Esophagus (tissue), 2 donors: Measurements from ENCODE around the gene ASTN1. TPM values are rescaled to one million over a fixed set of nuclear protein-coding genes. Genes with fewer than 3 reads are reported as not detected.

Experiments
- H3K27ac ChIP-seq, 2 donors: one replicate each; pipeline ENCODE4 v1.5.1; 2013; ENCODE audit warnings: low read depth in 2 of 2, mild to moderate bottlenecking in 2 of 2, inconsistent platforms in 1 of 2, low read length in 1 of 2, moderate library complexity in 1 of 2
- H3K27me3 ChIP-seq, 2 donors: one replicate each; pipeline ENCODE4 v1.6.1; 2013; ENCODE audit warnings: low read length in 2 of 2, control low read depth in 1 of 2, mild to moderate bottlenecking in 1 of 2; ENCODE audit not compliant: insufficient read depth in 2 of 2, control insufficient read depth in 1 of 2
- H3K36me3 ChIP-seq, 2 donors: one replicate each; pipeline ENCODE4 v1.6.1; 2013; ENCODE audit warnings: low read length in 1 of 2; ENCODE audit not compliant: control insufficient read depth in 2 of 2, insufficient read depth in 2 of 2
- H3K4me1 ChIP-seq, 2 donors: one replicate each; pipeline ENCODE4 v1.6.1; 2013; ENCODE audit warnings: low read length in 1 of 2; ENCODE audit not compliant: control insufficient read depth in 2 of 2, insufficient read depth in 2 of 2
- H3K4me3 ChIP-seq, 2 donors: one replicate each; pipeline ENCODE4 v1.5.1; 2013; ENCODE audit warnings: low read length in 2 of 2, mild to moderate bottlenecking in 2 of 2, low read depth in 1 of 2, moderate library complexity in 1 of 2
- H3K9me3 ChIP-seq, 2 donors: one replicate each; pipeline ENCODE4 v1.6.1; 2013; ENCODE audit warnings: mild to moderate bottlenecking in 2 of 2, low read depth in 1 of 2, low read length in 1 of 2, moderate library complexity in 1 of 2; ENCODE audit not compliant: control insufficient read depth in 2 of 2, insufficient read depth in 1 of 2
- WGBS, 2 donors: extraction: QIAGEN DNeasy Blood & Tissue Kit; methylation state at CpG; one replicate each; pipeline ENCODE4 v1.1.7; 2013; 5-methylcytosine and 5-hydroxymethylcytosine counted together
- polyA plus RNA-seq, 2 donors: library from polyadenylated mRNA; stranded (reverse); fragments of 200-250 nt; gene quantifications; one replicate each; pipeline ENCODE4 v1.2.3, GENCODE V29; 2013
- donor health status: healthy with polysubstance abuse.
- donor health status: Bipolar disorder and iron deficiency.

ASTN1 gene
- polyA plus RNA-seq, 2 donors = 0.02 TPM; not detected in 1

DNA sequence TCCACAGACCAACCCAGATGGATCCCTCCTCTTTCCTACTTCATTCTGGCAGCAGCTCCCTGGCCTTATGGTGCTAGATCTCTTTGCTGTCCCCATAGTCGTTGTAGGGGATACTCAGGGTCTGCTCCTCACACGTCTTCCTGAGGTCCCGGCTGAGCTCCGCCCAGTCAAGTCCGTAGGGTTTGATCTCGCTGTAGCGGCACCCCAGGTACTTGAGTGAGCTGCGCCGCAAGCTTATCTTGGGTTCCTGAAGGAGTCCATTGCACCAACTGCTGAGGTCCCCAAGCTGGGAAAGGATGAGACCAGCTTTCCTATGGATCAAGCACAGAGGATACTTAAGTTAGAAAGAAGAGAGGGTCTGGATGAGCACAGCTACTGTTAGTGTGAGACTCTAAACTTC lies 300.3 kb downstream of the ASTN1 start:
- no peaks in the 10 kb centered on the region for H3K36me3 ChIP-seq
- 86 to 93% methylated on average over 9 of the region's 9 CpGs for WGBS, 2 donors

DNA sequence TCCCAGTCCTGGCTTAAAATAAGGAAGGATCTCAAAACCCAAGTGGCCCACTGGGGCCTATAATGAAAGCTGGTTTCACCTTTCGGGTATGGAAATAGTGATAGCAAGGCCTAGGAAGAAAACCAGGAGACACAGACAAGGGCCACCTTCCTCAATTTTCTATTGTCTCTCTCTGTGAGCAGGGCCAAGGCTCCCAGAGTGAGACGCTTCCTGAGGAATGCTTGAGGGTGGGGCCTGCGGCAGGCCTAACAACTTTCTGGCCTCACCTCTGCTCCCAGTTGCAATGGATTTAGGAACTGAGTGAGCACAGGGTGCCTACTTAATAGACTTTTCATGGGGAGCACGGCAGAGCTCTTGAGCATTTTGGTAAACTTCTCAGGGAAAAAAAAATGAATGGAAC lies 300.9 kb downstream of the ASTN1 start:
- H3K27ac ChIP-seq = no peak overlapping the region
- H3K27me3 ChIP-seq = no peaks in the 10 kb centered on the region
- H3K36me3 ChIP-seq = no peaks in the 10 kb centered on the region
- H3K9me3 ChIP-seq = no peaks in the 10 kb centered on the region
- H3K4me3 ChIP-seq = no peak overlapping the region
- H3K4me1 ChIP-seq = no peaks in the 10 kb centered on the region
- WGBS, 2 donors = 73 to 76% methylated on average over 4 of the region's 4 CpGs

More for the DNA sequence above, 300.3 kb downstream of the ASTN1 start:
- no peaks in the 10 kb centered on the region for H3K4me1 ChIP-seq
- no peaks in the 10 kb centered on the region for H3K27me3 ChIP-seq
- no peak overlapping the region for H3K27ac ChIP-seq
- no peak overlapping the region for H3K4me3 ChIP-seq
- no peaks in the 10 kb centered on the region for H3K9me3 ChIP-seq

DNA sequence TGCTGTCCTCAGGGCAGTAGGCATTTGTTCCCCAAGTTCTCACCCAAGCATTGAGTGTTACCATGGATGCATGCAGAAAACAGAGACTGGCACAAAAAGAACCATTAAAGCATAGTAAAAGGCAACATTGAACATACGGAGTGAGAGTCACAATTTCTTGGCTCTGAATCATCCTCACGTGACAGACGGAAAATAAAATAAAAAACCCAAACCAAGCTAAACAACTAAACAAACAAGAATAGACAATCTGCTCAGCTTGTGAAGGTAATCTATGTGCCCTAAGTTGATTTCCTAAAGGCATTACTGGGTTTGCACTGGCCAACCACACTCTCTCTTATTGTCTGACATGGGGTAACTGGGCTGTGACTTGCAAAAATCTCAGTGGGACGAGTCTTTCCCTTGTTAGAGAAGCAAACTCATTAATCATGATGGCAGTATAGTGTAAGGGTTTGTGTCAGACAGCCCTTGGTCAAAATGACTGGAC lies 306.0 kb downstream of the ASTN1 start:
- no peaks in the 10 kb centered on the region for H3K36me3 ChIP-seq
- H3K4me1 ChIP-seq = no peaks in the 10 kb centered on the region
- H3K27me3 ChIP-seq = no peaks in the 10 kb centered on the region
- H3K9me3 ChIP-seq = no peaks in the 10 kb centered on the region
- H3K27ac ChIP-seq = no peak overlapping the region
- WGBS, 2 donors = 33 to 45% methylated on average over 4 of the region's 4 CpGs
- H3K4me3 ChIP-seq = no peak overlapping the region

DNA sequence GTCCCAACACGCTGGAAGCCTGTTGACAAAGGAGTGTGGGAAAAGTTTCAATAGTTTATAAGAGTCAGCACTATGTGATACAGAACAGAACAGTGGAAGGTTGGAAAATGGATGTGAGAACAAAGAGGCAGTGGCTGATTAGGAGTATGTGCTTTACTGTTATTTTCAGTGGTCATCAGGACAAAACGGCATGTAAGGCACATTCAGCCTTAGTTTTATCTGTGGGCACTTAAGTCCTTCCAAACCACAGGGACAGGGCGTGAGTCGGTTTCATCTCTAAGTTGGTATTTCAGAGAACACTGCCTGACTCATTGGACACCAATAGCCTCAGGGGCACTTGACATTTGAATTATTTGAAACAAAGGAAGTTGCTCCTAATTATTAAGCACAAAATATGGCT lies 306.9 kb downstream of the ASTN1 start:
- H3K4me1 ChIP-seq = no peaks in the 10 kb centered on the region
- no peak overlapping the region for H3K27ac ChIP-seq
- H3K9me3 ChIP-seq = no peaks in the 10 kb centered on the region
- H3K27me3 ChIP-seq = no peaks in the 10 kb centered on the region
- 46 to 64% methylated on average over 4 of the region's 4 CpGs for WGBS, 2 donors
- H3K4me3 ChIP-seq = no peak overlapping the region
- no peaks in the 10 kb centered on the region for H3K36me3 ChIP-seq

DNA sequence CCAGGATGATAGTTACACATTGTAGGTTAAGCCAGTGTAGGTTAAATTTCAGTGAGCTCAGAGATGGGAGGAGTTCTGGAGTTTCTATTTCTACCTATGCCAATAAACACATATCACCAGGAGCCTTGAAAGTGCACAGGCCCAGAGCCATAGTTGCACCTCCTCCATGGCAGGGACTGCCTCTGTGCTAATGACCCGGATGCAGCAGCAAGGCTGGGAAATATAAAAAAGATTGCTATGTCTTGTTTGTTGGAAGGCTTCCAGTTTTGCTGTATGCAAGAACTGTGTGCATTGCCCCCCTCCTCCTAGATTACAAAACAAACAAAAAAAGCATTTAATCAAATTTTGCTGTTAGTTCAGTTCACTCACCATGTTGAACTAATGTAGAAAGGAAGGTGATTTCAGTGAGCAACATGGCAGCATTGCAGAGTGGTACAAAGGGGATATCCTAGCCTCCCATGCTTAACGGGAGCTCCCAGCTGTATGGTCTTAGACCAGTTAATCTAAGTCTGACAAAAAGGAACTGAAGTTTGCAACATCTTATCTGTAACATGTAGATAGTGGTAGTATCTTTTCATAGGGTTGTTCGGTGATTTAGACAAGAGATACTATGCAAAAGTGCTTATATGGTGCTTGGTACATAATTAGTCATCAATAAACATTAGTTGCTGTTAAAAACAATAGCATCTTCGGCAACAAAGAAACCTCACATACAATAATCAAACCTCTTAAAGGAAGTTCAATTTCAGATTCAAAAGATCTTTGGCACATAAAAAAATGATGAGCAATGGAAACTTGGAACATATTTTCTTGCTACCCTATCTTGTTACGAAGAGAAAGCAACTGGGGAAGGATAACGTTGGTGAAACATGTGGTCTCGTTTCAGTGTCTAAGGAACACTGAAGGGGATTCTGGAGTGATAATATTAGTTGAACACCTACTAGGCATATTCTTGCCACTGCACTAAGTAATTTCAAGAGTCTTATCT lies 309.5 kb downstream of the ASTN1 start:
- Histone ChIP-seq H3K9me3 (no peaks in the 10 kb centered on the region), H3K4me1 (no peaks in the 10 kb centered on the region), H3K27me3 (no peaks in the 10 kb centered on the region), H3K4me3 (no peak overlapping the region), H3K27ac (no peak overlapping the region), H3K36me3 (no peaks in the 10 kb centered on the region)
- 72 to 79% methylated on average over 7 of the region's 7 CpGs for WGBS, 2 donors

DNA sequence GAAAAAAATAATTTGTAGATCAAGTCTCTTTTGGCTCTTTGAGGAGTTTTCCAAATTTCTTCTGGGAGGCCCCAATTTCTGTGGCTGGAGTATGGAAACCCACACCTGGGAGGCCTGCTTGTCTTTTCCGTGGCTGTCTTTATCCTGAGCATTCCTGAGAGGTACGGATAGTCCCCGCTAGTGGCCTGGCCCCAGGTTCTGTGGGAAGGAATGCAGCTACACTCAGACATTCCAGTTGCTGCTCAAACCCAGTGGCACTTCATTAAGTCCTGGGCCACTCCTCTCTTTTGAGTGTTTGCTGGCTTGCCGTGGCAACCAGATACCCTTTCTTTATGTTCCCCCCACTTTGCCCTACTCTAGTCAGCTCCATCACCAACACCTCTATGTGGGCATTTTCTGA lies 310.4 kb downstream of the ASTN1 start:
- WGBS, 2 donors = 87 to 92% methylated on average over 4 of the region's 4 CpGs
- Histone ChIP-seq H3K4me1 (no peaks in the 10 kb centered on the region), H3K9me3 (no peaks in the 10 kb centered on the region), H3K36me3 (no peaks in the 10 kb centered on the region), H3K27me3 (no peaks in the 10 kb centered on the region), H3K27ac (no peak overlapping the region), H3K4me3 (no peak overlapping the region)

DNA sequence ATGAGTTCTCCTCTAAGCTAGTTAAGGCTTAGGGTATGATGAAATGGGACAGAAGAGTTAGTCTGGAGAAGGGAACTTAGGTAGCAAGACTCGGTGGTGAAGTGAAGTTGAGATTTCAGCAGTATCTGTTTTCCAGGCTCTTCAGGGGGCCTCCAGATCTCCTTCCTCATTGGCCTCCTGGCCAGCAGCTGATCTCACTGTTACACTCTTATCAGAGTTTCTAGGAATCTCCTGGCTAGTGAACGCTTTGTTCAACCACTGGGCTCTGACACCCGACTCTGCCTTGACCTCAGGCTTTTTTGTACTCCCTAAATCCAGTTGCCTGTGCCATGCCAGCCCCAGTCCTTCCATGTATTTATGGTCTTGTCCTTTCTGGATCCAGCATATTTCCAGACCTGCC lies 311.0 kb downstream of the ASTN1 start:
- 55 to 65% methylated on average over 3 of the region's 3 CpGs for WGBS, 2 donors
- no peaks in the 10 kb centered on the region for H3K36me3 ChIP-seq
- no peaks in the 10 kb centered on the region for H3K27me3 ChIP-seq
- H3K4me3 ChIP-seq = no peak overlapping the region
- no peaks in the 10 kb centered on the region for H3K9me3 ChIP-seq
- no peak overlapping the region for H3K27ac ChIP-seq
- no peaks in the 10 kb centered on the region for H3K4me1 ChIP-seq

DNA sequence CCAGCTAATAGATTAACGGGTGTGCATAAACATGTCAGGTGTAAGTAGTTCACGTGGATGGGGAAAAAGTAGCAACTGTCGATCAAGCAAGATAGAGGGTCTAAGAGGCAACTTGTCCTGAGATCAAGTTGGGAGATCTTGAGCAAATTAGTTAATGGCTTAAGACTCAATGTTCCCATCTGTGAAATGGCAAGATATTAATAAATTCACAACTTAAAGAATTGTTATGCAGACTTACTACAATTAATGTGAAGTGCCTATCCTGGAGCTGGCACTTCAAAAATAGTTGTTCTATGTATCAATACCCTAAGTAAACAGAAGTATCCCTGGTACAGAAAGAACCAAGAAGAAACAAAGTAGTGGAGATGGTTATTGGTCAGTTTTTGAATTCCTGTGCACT lies 312.4 kb downstream of the ASTN1 start:
- Histone ChIP-seq H3K27ac (no peak overlapping the region), H3K4me1 (no peaks in the 10 kb centered on the region), H3K36me3 (no peaks in the 10 kb centered on the region), H3K9me3 (no peaks in the 10 kb centered on the region), H3K4me3 (no peak overlapping the region), H3K27me3 (no peaks in the 10 kb centered on the region)
- WGBS, 2 donors = 82 to 84% methylated on average over 3 of the region's 3 CpGs

DNA sequence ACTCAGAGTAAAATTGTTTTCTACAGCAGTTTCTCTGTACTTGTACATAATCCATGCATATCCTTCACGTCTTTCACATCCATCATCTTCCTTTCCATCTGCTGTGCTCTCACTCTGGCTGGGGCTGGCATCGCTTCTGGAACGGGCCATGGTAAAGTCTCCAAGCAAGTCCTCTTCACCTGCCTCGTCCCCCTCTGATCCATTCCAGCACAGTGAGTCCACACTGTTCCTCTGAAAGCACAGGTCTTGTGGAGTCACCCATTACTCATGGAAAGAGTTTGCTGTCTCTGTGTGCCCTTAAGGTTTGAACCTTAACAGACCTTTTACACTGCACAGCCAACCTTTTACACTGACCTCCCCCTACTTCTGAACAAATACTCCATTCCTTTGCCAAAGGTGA lies 313.6 kb downstream of the ASTN1 start:
- H3K4me1 ChIP-seq = no peaks in the 10 kb centered on the region
- no peaks in the 10 kb centered on the region for H3K9me3 ChIP-seq
- 74 to 80% methylated on average over 4 of the region's 4 CpGs for WGBS, 2 donors
- no peak overlapping the region for H3K27ac ChIP-seq
- no peak overlapping the region for H3K4me3 ChIP-seq
- H3K27me3 ChIP-seq = no peaks in the 10 kb centered on the region
- H3K36me3 ChIP-seq = no peaks in the 10 kb centered on the region

DNA sequence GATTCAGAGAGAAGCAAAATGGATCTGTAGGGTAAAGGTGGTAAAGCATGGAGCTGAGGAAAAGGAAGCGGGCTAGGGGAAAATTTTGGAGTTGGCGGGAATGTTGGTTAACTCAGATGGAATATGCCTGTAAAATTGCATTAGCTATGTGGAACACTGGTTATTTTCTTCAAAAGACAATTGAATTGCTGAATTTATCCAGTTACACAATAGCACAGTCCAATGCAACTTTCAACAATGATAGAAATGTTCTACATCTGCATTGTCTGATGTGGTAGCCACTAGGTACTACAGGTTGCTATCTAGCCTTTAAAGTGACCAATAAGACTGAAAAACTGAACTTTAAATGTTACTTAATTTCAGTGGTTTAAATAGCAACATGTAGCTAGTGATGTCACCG lies 315.2 kb downstream of the ASTN1 start:
- H3K27ac ChIP-seq = no peak overlapping the region
- H3K36me3 ChIP-seq = no peaks in the 10 kb centered on the region
- no peaks in the 10 kb centered on the region for H3K9me3 ChIP-seq
- no peak overlapping the region for H3K4me3 ChIP-seq
- WGBS, 2 donors = 89 to 95% methylated on average over 3 of the region's 3 CpGs
- no peaks in the 10 kb centered on the region for H3K4me1 ChIP-seq
- no peaks in the 10 kb centered on the region for H3K27me3 ChIP-seq
